Measurements from ENCODE around the gene IFIT2.
"Not testable (repeated sequence)": the region's sequence is repeated elsewhere in the genome, so short reads cannot be mapped to it uniquely, and the experiment has no call there.

- TF ChIP-seq CTCF (IDR thresholded peaks at IDR 0.05; ENCODE audit: low read depth, low read length); EZH2phosphoT487 (IDR thresholded peaks at IDR 0.05; ENCODE audit: low read depth): not testable (repeated sequence)
Observed at GRCh38 chr10:89325081-89325480, 23.2 kb downstream of the IFIT2 start.

All from OCI-LY3 (cell line).